A549 (cell line): ENCODE data around the gene SYTL1. TPM values are rescaled to one million over a fixed set of nuclear protein-coding genes. Genes with fewer than 3 reads are reported as not detected.

Source experiments
- ATAC-seq, 2 experiments: fragments of 200-7000 bp in 1 of 2; fragments of >200 bp in 1 of 2; cut with Nextera tagmentation in 1 of 2; cut with Tn5 transposase in 1 of 2; 3 replicates each; pipeline versions ENCODE4 v1.8.0 to v1.9.1; 2018 to 2020; ENCODE audit warnings: mild to moderate bottlenecking in 1 of 2, moderate library complexity in 1 of 2
- CTCF ChIA-PET: fragments of 300-600 bp; sonication (Branson Sonifier 250); formaldehyde crosslinking; extraction: SDS; loops from one replicate; lab custom pipeline; 2021; ENCODE audit warnings: antibody characterized with exemption, inconsistent platforms; lab: Yijun Ruan, JAX
- POLR2A ChIA-PET: fragments of 350-600 bp; formaldehyde crosslinking; extraction: SDS; loops from one replicate; lab custom pipeline; 2021; ENCODE audit warnings: antibody characterized with exemption, inconsistent platforms; lab: Yijun Ruan, JAX
- DNase-seq, 2 experiments: peaks; one replicate each; pipeline versions ENCODE4 v3.0.0 to v3.0.0-alpha.2; 2011 to 2016; ENCODE audit warnings: low read depth in 1 of 2, low spot score in 1 of 2
- FAIRE-seq: peaks from 2 replicates; lab custom pipeline; 2011; peaks lifted over from hg19 to GRCh38; lab: Jason Lieb, UNC
- H3K27ac ChIP-seq, 2 experiments: fragments of >200 bp; sonication (Bioruptor Twin); formaldehyde crosslinking; 3 replicates each; pipeline ENCODE4 v1.5.1; 2016 to 2017
- H3K4me1 ChIP-seq: fragments of >200 bp; sonication (Bioruptor Twin); formaldehyde crosslinking; 3 replicates; pipeline ENCODE4 v1.6.1; 2016
- H3K4me2 ChIP-seq: fragments of >200 bp; sonication (Bioruptor Twin); formaldehyde crosslinking; 3 replicates; pipeline ENCODE4 v1.6.1; 2016
- H3K4me3 ChIP-seq: fragments of >200 bp; sonication (Bioruptor Twin); formaldehyde crosslinking; 3 replicates; pipeline ENCODE4 v1.5.1; 2016
- H3K9me3 ChIP-seq: fragments of >200 bp; sonication (Bioruptor Twin); formaldehyde crosslinking; 3 replicates; pipeline ENCODE4 v1.6.1; 2016
- BHLHE40 ChIP-seq: IDR thresholded peaks from 2 replicates; pipeline ENCODE4 v1.6.1; 2012; ENCODE audit warnings: low read depth, low read length, inconsistent platforms
- CBX2 ChIP-seq: fragments of 200-600 bp; sonication (generic); IDR thresholded peaks from 2 replicates; pipeline ENCODE4 v1.6.1; 2016; ENCODE audit warnings: low read depth, mild to moderate bottlenecking, borderline replicate concordance
- CBX8 ChIP-seq: fragments of 200-600 bp; sonication (generic); IDR thresholded peaks from 2 replicates; pipeline ENCODE4 v1.6.1; 2016
- EHMT2 ChIP-seq: fragments of 200-600 bp; sonication (generic); IDR thresholded peaks from 2 replicates; pipeline ENCODE4 v1.6.1; 2016; ENCODE audit warnings: antibody characterized with exemption, low read depth, mild to moderate bottlenecking, moderate library complexity
- FOSB ChIP-seq: fragments of 250-450 bp; sonication (Bioruptor Pico); IDR thresholded peaks from 2 replicates; pipeline ENCODE4 v1.5.0; 2020; ENCODE audit warnings: mild to moderate bottlenecking, moderate library complexity
- FOSL2 ChIP-seq, 2 experiments: fragments of 450-650 bp in 1 of 2; fragments of >200 bp in 1 of 2; sonication (Bioruptor Twin) in 1 of 2; formaldehyde crosslinking; IDR thresholded peaks; 2 replicates each; pipeline versions ENCODE4 v1.5.0 to v1.6.1; 2016 to 2020; ENCODE audit warnings: mild to moderate bottlenecking in 1 of 2, moderate library complexity in 1 of 2
- GATA3 ChIP-seq: IDR thresholded peaks from 2 replicates; pipeline ENCODE4 v1.6.1; 2012; ENCODE audit warnings: borderline replicate concordance
- HDAC2 ChIP-seq: fragments of 200-600 bp; sonication (generic); IDR thresholded peaks from 2 replicates; pipeline ENCODE4 v1.6.1; 2016
- HES2 ChIP-seq: fragments of >200 bp; sonication (Bioruptor Twin); formaldehyde crosslinking; IDR thresholded peaks from 2 replicates; pipeline ENCODE4 v1.6.1; 2016
- HEYL ChIP-seq: fragments of 250-450 bp; sonication (Bioruptor Pico); IDR thresholded peaks from 2 replicates; pipeline ENCODE4 v1.8.0; 2021; ENCODE audit warnings: mild to moderate bottlenecking, moderate library complexity
- HOXB13 ChIP-seq: fragments of 250-450 bp; sonication (Bioruptor Pico); IDR thresholded peaks from 2 replicates; pipeline ENCODE4 v1.5.0; 2020; ENCODE audit warnings: low read depth, mild to moderate bottlenecking, moderate library complexity
- JUN ChIP-seq, 2 experiments: fragments of >200 bp; sonication (Bioruptor Twin); formaldehyde crosslinking; IDR thresholded peaks; 2 replicates in 1 of 2; 3 replicates in 1 of 2; pipeline ENCODE4 v1.6.1; 2016 to 2017
- MAFK ChIP-seq: fragments of 450-650 bp; IDR thresholded peaks from 2 replicates; pipeline ENCODE4 v1.6.1; 2014; ENCODE audit not compliant: partially characterized antibody
- NFE2L2 ChIP-seq: fragments of 150-350 bp; conservative IDR thresholded peaks from 2 replicates; pipeline ENCODE4 v1.6.1; 2014; ENCODE audit warnings: low read length
- POLR2A ChIP-seq: IDR thresholded peaks from 2 replicates; pipeline ENCODE4 v1.6.1; 2012; ENCODE audit warnings: mild to moderate bottlenecking, low read length
- POLR2AphosphoS2 ChIP-seq: conservative IDR thresholded peaks from 2 replicates; pipeline ENCODE4 v1.6.1; 2012; ENCODE audit warnings: low read length, improper control_type of control experiment, inconsistent platforms
- REST ChIP-seq: fragments of 200-600 bp; sonication (generic); IDR thresholded peaks from 2 replicates; pipeline ENCODE4 v1.6.1; 2016; ENCODE audit warnings: antibody characterized with exemption, mild to moderate bottlenecking, moderate library complexity
- RFX5 ChIP-seq: fragments of 450-650 bp; IDR thresholded peaks from 2 replicates; pipeline ENCODE4 v1.7.1; 2014; ENCODE audit warnings: antibody characterized with exemption, mild to moderate bottlenecking, moderate library complexity
- TP53 ChIP-seq: fragments of 250-450 bp; sonication (Bioruptor Pico); IDR thresholded peaks from 2 replicates; pipeline ENCODE4 v1.5.0; 2021; ENCODE audit warnings: mild to moderate bottlenecking, moderate library complexity
- USF2 ChIP-seq: fragments of 450-650 bp; IDR thresholded peaks from 2 replicates; pipeline ENCODE4 v1.6.1; 2014; ENCODE audit warnings: antibody characterized with exemption
- ZC3H11A ChIP-seq: fragments of 450-650 bp; IDR thresholded peaks from 2 replicates; pipeline ENCODE4 v1.6.1; 2014; ENCODE audit warnings: antibody characterized with exemption, mild to moderate bottlenecking
- ZSCAN20 ChIP-seq: fragments of 250-450 bp; sonication (Bioruptor Pico); IDR thresholded peaks from 2 replicates; pipeline ENCODE4 v1.8.0; 2022; ENCODE audit warnings: mild to moderate bottlenecking, moderate library complexity
- WGBS: methylation state at CpG from one replicate; pipeline ENCODE4 v1.1.6; 2017; ENCODE audit errors: missing lambda C conversion rate; 5-methylcytosine and 5-hydroxymethylcytosine counted together
- polyA plus RNA-seq, 4 experiments: library from polyadenylated mRNA; depleted of rRNA in 3 of 4; stranded (reverse); fragments of >200 nt; fragmentation: RNase III in 1 of 4; extraction: RNeasy Plus Mini Kit Qiagen cat#74134 plus additional on column Dnase treatment in 1 of 4; gene quantifications; 2 replicates in 3 of 4; 3 replicates in 1 of 4; pipeline ENCODE4 v1.2.3, GENCODE V29; 2011 to 2017

SYTL1 gene
- polyA plus RNA-seq, 2 of the 4 experiments (the other 2 are of a cell fraction): 0.76 to 0.80 TPM

GRCh38 chr1:27361553-27361952 lies 19.7 kb downstream of the SYTL1 start:
- no peak for DNase-seq
- Histone ChIP-seq H3K4me1 (peaks cover 7% of the 10 kb centered on the region), H3K9me3 (no peaks in the 10 kb centered on the region), H3K27ac (no peak overlapping the region), H3K4me3 (no peak overlapping the region), H3K4me2 (no peak overlapping the region)
- POLR2A ChIA-PET: no interaction called here
- no peak for ATAC-seq
- 79% methylated on average over 7 of the region's 8 CpGs for WGBS
- FAIRE-seq: no peak
- CTCF ChIA-PET: interaction anchor here (1.2 to 2.6 kb wide), 6 partner anchors 10 to 244 kb away, joined by 3 to 9 read pairs (median 4); no protein-coding TSS in a partner anchor
- TF ChIP-seq FOSB (CRISPR knock-in tag) (no peak), HDAC2 (no peak), POLR2AphosphoS2 (no peak), POLR2A (no peak), BHLHE40 (no peak), TP53 (CRISPR knock-in tag) (no peak), CBX2 (no peak), REST (no peak), NFE2L2 (no peak), RFX5 (no peak), HOXB13 (CRISPR knock-in tag) (no peak)

GRCh38 chr1:27363766-27364695 lies 22.2 kb downstream of the SYTL1 start:
- H3K27ac ChIP-seq: no peak overlapping the region; a peak in 1 of 6 replicates
- no peak for FAIRE-seq
- TF ChIP-seq USF2 (no peak), JUN (IDR thresholded peaks at IDR 0.05) (no peak), CBX8 (no peak), MAFK (no peak), HES2 (no peak), ZSCAN20 (CRISPR knock-in tag) (no peak), ZC3H11A (no peak), FOSL2 (IDR thresholded peaks at IDR 0.05) (no peak), FOSL2 (CRISPR knock-in tag; IDR thresholded peaks at IDR 0.05) (no peak), FOSB (CRISPR knock-in tag) (no peak), GATA3 (no peak), EHMT2 (no peak), HEYL (CRISPR knock-in tag) (no peak), BHLHE40 (no peak)
- H3K4me2 ChIP-seq: no peak overlapping the region
- no peak for DNase-seq
- no peak overlapping the region for H3K4me3 ChIP-seq
- ATAC-seq: no peak
- H3K9me3 ChIP-seq: no peaks in the 10 kb centered on the region
- peaks cover 14% of the 10 kb centered on the region for H3K4me1 ChIP-seq
- ChIA-PET POLR2A (no interaction called here), CTCF (interaction anchor here (0.9 to 10.3 kb wide), 2 partner anchors 11 to 23 kb away, joined by 4 to 130 read pairs; no protein-coding TSS in a partner anchor)
- WGBS: 94% methylated on average over 13 of the region's 26 CpGs
